Esophagus muscularis mucosa (tissue), 4 donors: ENCODE data around the gene EFCAB7. TPM values are rescaled to one million over a fixed set of nuclear protein-coding genes. Genes with fewer than 3 reads are reported as not detected.

Experiments used
- DNase-seq: peaks from one replicate; pipeline ENCODE4 v3.0.0-alpha.2; 2017; ENCODE audit errors: extremely low spot score
- H3K27ac ChIP-seq, 4 donors: fragments of 200-600 bp; sonication (generic); replicated peaks in 1 of 4; 1 replicate in 3 of 4; 2 replicates in 1 of 4; pipeline ENCODE4 v1.5.1; 2016 to 2019; ENCODE audit warnings: mild to moderate bottlenecking in 1 of 4
- H3K27me3 ChIP-seq, 4 donors: fragments of 200-600 bp; sonication (generic); one replicate each; pipeline versions ENCODE4 v1.5.1 to v1.6.0; 2016 to 2019
- H3K36me3 ChIP-seq, 4 donors: fragments of 200-600 bp; sonication (generic); one replicate each; pipeline ENCODE4 v1.5.1; 2016 to 2019
- H3K4me1 ChIP-seq, 4 donors: fragments of 200-600 bp; sonication (generic); one replicate each; pipeline ENCODE4 v1.5.1; 2016 to 2019
- H3K4me3 ChIP-seq, 4 donors: fragments of 200-600 bp; sonication (generic); 1 replicate in 2 of 4; 2 replicates in 2 of 4; pipeline ENCODE4 v1.5.1; 2016 to 2019; ENCODE audit warnings: mild to moderate bottlenecking in 4 of 4, moderate library complexity in 1 of 4
- H3K9me3 ChIP-seq, 4 donors: fragments of 200-600 bp; sonication (generic); 1 replicate in 3 of 4; 2 replicates in 1 of 4; pipeline ENCODE4 v1.5.1; 2016 to 2019
- CTCF ChIP-seq, 3 experiments: fragments of 200-600 bp in 2 of 3; fragments of 450-650 bp in 1 of 3; sonication (generic) in 2 of 3; IDR thresholded peaks; one replicate each; pipeline ENCODE4 v1.5.1; 2017 to 2019; ENCODE audit warnings: antibody characterized with exemption in 3 of 3, mild to moderate bottlenecking in 2 of 3, moderate library complexity in 1 of 3
- EP300 ChIP-seq: sonication (generic); formaldehyde crosslinking; IDR thresholded peaks from one replicate; pipeline ENCODE4 v1.6.1; 2017; ENCODE audit warnings: antibody characterized with exemption
- POLR2A ChIP-seq: fragments of 450-650 bp; IDR thresholded peaks from one replicate; pipeline ENCODE4 v1.6.1; 2017; ENCODE audit warnings: antibody characterized with exemption, moderate library complexity, mild to moderate bottlenecking, low read depth
- POLR2AphosphoS5 ChIP-seq, 2 donors: sonication (generic); formaldehyde crosslinking; IDR thresholded peaks; one replicate each; pipeline ENCODE4 v1.6.1; 2017; ENCODE audit warnings: antibody characterized with exemption in 2 of 2
- WGBS: methylation state at CpG from one replicate; pipeline ENCODE4 v1.1.5; 2018; 5-methylcytosine and 5-hydroxymethylcytosine counted together
- intact Hi-C: fragments of 100-400 bp; cut with DNase I; formaldehyde crosslinking; loops from one replicate; pipeline ENCODE4 v1.15.1; 2023
- total RNA-seq, 4 donors: library from RNA; depleted of rRNA; stranded (reverse); fragments of >200 nt; gene quantifications; one replicate each; pipeline versions ENCODE4 v1.1.0 to v1.2.1, GENCODE V29; 2016

The EFCAB7 gene
- total RNA-seq, 4 donors from 2014 or later, result 5.1 to 17.9 (median 6.9) TPM

- TF ChIP-seq CTCF (IDR thresholded peaks at IDR 0.05) (no peak), EP300 (no peak), POLR2AphosphoS5 (IDR thresholded peaks at IDR 0.05) (no peak), POLR2A (no peak)
- Histone ChIP-seq H3K27ac (peak overlapping the region; percentile 89 to 93 (median 92)), H3K4me1 (peaks cover 8 to 25% (median 22%) of the 10 kb centered on the region in 4 donors), H3K36me3 (no peaks in the 10 kb centered on the region), H3K9me3 (no peaks in the 10 kb centered on the region), H3K4me3 (peak overlapping the region; percentile 84 to 95 (median 91)), H3K27me3 (no peaks in the 10 kb centered on the region)
- WGBS, result 41% methylated on average over 14 of the region's 18 CpGs
- intact Hi-C loops, result no loop called here
- no peak for DNase-seq
Observed at GRCh38 chr1:63592536-63593302, 69.4 kb downstream of the EFCAB7 start.

- Histone ChIP-seq H3K36me3 (no peaks in the 10 kb centered on the region), H3K4me3 (peak within 1 kb of the TSS; percentile 84 to 95 (median 91)), H3K27me3 (no peaks in the 10 kb centered on the region), H3K9me3 (no peaks in the 10 kb centered on the region), H3K4me1 (peaks cover 8 to 25% (median 22%) of the 10 kb centered on the region in 4 donors), H3K27ac (peak within 1 kb of the TSS; percentile 89 to 93 (median 92))
- peak; percentile 24 for TF ChIP-seq POLR2A
- peak; percentile 31 to 53 for TF ChIP-seq POLR2AphosphoS5 (IDR thresholded peaks at IDR 0.05)
- TF ChIP-seq EP300, result no peak
- no peak for TF ChIP-seq CTCF (IDR thresholded peaks at IDR 0.05)
- intact Hi-C loops, result no loop called here
- peak; percentile 94 for DNase-seq
- 0% methylated on average over 7 of the region's 64 CpGs for WGBS
Observed at GRCh38 chr1:63593303-63593885, 70.1 kb downstream of the EFCAB7 start, which contains the start of gene PGM1. PGM1 (plus strand) TSS chr1:63593411; CDS start chr1:63593489, 78 bp downstream.

- no peak for DNase-seq
- H3K4me3 ChIP-seq, result peak overlapping the region; percentile 84 to 95 (median 91)
- H3K9me3 ChIP-seq, result no peaks in the 10 kb centered on the region
- H3K27me3 ChIP-seq, result no peaks in the 10 kb centered on the region
- intact Hi-C loops, result no loop called here
- WGBS, result 9% methylated on average over 34 of the region's 55 CpGs
- TF ChIP-seq POLR2AphosphoS5 (IDR thresholded peaks at IDR 0.05), result peak in 1 of 2 donors; percentile 28
- TF ChIP-seq EP300, result no peak
- H3K4me1 ChIP-seq, result peaks cover 8 to 25% (median 22%) of the 10 kb centered on the region in 4 donors
- no peaks in the 10 kb centered on the region for H3K36me3 ChIP-seq
- H3K27ac ChIP-seq, result peak overlapping the region; percentile 89 to 93 (median 92)
Observed at GRCh38 chr1:63593886-63594605, 70.7 kb downstream of the EFCAB7 start.

- DNase-seq, result no peak
- intact Hi-C loops, result no loop called here
- Histone ChIP-seq H3K4me1 (peaks cover 5 to 17% (median 14%) of the 10 kb centered on the region in 4 donors), H3K27ac (no peak overlapping the region), H3K4me3 (no peak overlapping the region), H3K9me3 (no peaks in the 10 kb centered on the region), H3K27me3 (no peaks in the 10 kb centered on the region), H3K36me3 (no peaks in the 10 kb centered on the region)
- TF ChIP-seq CTCF (IDR thresholded peaks at IDR 0.05) (no peak), POLR2A (no peak), POLR2AphosphoS5 (IDR thresholded peaks at IDR 0.05) (no peak), EP300 (no peak)
- 100% methylated on average over 1 of the region's 1 CpG for WGBS
Observed at GRCh38 chr1:63595435-63595834, 72.1 kb downstream of the EFCAB7 start.

GRCh38 chr1:63599799-63600198 lies 76.5 kb downstream of the EFCAB7 start:
- H3K27me3 ChIP-seq, result no peaks in the 10 kb centered on the region
- no peak for DNase-seq
- TF ChIP-seq EP300 (no peak), POLR2A (no peak), POLR2AphosphoS5 (IDR thresholded peaks at IDR 0.05) (no peak), CTCF (IDR thresholded peaks at IDR 0.05) (no peak)

More at GRCh38 chr1:63599799-63600198, 76.5 kb downstream of the EFCAB7 start:
- peaks cover 0 to 9% (median 0%) of the 10 kb centered on the region in 4 donors for H3K4me1 ChIP-seq
- WGBS, result 95% methylated on average over 5 of the region's 5 CpGs
- intact Hi-C loops, result no loop called here
- no peaks in the 10 kb centered on the region for H3K36me3 ChIP-seq
- no peak overlapping the region for H3K4me3 ChIP-seq
- no peak overlapping the region for H3K27ac ChIP-seq
- no peaks in the 10 kb centered on the region for H3K9me3 ChIP-seq
